ENCODE results near the gene CCDC12. TPM values are rescaled to one million over a fixed set of nuclear protein-coding genes. Genes with fewer than 3 reads are reported as not detected.

Gene CCDC12
- total and polyA plus RNA-seq, 7 donors = 33.1 to 80.9 (median 41.0) TPM

DNA sequence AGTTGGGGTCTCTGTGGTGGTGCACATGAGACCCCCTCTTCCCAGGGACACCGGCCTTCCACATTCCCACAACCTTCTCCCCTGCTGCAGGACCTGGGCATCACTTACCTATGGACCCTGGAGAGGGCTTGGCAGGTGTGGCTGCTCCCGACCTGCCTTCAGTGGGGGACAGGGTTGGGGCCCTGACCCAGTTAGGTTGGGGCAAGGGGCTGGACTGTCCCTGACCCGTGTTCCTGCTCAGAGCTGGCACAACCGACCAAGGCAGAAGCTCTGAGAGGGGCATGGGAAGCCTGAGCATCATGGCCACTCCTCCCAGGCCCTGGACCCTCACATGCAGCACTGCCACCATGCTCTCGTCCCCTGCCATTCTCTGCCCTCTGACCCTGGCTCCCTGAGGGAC, 9.0 kb upstream of the CCDC12 start:
- Histone ChIP-seq H3K4me3 (no peak overlapping the region), H3K4me1 (peaks cover 0 to 16% (median 6%) of the 10 kb centered on the region in 4 donors), H3K27ac (no peak overlapping the region), H3K36me3 (no peaks in the 10 kb centered on the region), H3K9me3 (no peaks in the 10 kb centered on the region), H3K27me3 (no peaks in the 10 kb centered on the region)
- 84 to 95% methylated on average over 5 of the region's 5 CpGs for WGBS, 2 donors
- TF ChIP-seq, protein P1, sequence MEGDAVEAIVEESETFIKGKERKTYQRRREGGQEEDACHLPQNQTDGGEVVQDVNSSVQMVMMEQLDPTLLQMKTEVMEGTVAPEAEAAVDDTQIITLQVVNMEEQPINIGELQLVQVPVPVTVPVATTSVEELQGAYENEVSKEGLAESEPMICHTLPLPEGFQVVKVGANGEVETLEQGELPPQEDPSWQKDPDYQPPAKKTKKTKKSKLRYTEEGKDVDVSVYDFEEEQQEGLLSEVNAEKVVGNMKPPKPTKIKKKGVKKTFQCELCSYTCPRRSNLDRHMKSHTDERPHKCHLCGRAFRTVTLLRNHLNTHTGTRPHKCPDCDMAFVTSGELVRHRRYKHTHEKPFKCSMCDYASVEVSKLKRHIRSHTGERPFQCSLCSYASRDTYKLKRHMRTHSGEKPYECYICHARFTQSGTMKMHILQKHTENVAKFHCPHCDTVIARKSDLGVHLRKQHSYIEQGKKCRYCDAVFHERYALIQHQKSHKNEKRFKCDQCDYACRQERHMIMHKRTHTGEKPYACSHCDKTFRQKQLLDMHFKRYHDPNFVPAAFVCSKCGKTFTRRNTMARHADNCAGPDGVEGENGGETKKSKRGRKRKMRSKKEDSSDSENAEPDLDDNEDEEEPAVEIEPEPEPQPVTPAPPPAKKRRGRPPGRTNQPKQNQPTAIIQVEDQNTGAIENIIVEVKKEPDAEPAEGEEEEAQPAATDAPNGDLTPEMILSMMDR (IDR thresholded peaks at IDR 0.05) = no peak
- TF ChIP-seq EP300 (IDR thresholded peaks at IDR 0.05) (no peak), POLR2A (IDR thresholded peaks at IDR 0.05) (no peak), POLR2AphosphoS5 (IDR thresholded peaks at IDR 0.05) (no peak)
- intact Hi-C loops (cut with DNase I) = no loop called here
- DNase-seq = no peak

DNA sequence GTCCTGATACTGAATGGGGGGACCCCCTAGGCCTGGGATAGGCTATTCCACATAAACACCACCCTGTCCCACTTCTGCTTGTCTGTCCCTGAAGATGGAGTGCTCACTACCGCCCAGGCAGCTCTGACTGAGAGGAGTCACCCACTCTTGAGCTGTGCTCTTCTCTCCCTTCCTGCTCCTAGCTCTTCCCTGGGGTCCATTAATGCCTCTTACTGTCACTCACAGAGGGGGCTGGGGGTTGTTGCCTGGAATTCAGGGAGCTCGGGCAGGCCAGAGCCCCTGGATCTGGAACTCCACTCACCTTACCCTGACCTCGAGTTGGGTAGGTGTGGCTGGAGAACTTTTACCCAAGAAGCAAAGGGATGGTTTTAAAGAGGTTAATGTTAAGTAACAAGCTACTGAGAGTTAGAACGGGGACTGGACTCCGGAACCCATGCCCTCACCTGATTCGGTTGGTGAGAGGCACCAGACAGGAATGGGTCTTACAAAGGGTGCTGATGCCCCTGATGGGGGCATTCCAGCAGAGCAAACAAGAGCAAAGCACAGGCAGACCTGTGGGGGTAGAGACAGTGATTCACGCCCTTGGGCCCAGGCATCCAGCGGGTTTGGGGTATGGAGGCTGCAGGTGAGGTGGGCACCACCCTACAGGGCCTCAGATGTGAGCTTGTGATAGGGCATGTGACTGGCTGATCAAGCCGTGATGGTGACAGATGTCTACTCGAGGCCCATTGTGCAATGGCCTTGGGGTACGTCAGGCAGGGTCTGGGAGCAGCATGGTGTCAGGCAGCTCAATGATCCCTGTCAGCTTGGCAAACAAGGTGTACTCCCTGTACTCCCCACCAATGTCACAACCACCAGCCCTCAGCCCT, 8.3 kb upstream of the CCDC12 start:
- Histone ChIP-seq H3K36me3 (no peaks in the 10 kb centered on the region), H3K4me1 (peaks cover 0 to 22% (median 13%) of the 10 kb centered on the region in 4 donors), H3K4me3 (no peak overlapping the region), H3K9me3 (no peaks in the 10 kb centered on the region), H3K27ac (no peak overlapping the region), H3K27me3 (no peaks in the 10 kb centered on the region)
- intact Hi-C loops (cut with DNase I) = no loop called here
- WGBS, 2 donors = 83 to 86% methylated on average over 11 of the region's 11 CpGs
- TF ChIP-seq EP300 (IDR thresholded peaks at IDR 0.05) (no peak), POLR2AphosphoS5 (IDR thresholded peaks at IDR 0.05) (no peak), POLR2A (IDR thresholded peaks at IDR 0.05) (no peak)
- TF ChIP-seq, protein P1 (IDR thresholded peaks at IDR 0.05) = no peak
- DNase-seq = no peak

DNA sequence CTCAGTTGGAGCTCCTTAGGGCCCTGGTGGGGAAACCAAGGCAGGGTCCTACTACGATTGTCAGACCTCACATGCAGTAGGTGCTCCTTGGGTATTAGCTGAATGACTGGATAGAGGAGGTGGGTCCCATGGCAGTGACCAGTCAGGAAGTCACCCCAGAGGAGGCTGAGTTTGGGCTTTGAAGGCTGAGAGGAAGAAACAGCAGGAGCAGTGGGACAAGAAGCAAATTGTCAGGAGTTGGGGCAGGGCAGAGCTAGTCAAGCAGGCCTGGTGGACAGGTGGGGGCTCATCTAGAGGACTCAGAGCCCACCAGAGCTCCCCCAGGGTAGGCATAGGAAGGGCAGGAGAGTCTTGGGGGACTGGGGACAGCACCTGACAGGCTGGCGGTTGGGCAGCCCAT, 6.0 kb upstream of the CCDC12 start:
- DNase-seq = no peak
- Histone ChIP-seq H3K36me3 (no peaks in the 10 kb centered on the region), H3K4me1 (peaks cover 0 to 33% (median 30%) of the 10 kb centered on the region in 4 donors), H3K9me3 (no peaks in the 10 kb centered on the region), H3K4me3 (no peak overlapping the region), H3K27me3 (no peaks in the 10 kb centered on the region), H3K27ac (peak overlapping the region in 1 of 4 donors; percentile 42)
- TF ChIP-seq EP300 (IDR thresholded peaks at IDR 0.05) (no peak), POLR2A (IDR thresholded peaks at IDR 0.05) (no peak), POLR2AphosphoS5 (IDR thresholded peaks at IDR 0.05) (no peak)
- TF ChIP-seq, protein P1 (IDR thresholded peaks at IDR 0.05) = no peak
- 32 to 68% methylated on average over 2 of the region's 2 CpGs for WGBS, 2 donors
- intact Hi-C loops (cut with DNase I) = no loop called here

DNA sequence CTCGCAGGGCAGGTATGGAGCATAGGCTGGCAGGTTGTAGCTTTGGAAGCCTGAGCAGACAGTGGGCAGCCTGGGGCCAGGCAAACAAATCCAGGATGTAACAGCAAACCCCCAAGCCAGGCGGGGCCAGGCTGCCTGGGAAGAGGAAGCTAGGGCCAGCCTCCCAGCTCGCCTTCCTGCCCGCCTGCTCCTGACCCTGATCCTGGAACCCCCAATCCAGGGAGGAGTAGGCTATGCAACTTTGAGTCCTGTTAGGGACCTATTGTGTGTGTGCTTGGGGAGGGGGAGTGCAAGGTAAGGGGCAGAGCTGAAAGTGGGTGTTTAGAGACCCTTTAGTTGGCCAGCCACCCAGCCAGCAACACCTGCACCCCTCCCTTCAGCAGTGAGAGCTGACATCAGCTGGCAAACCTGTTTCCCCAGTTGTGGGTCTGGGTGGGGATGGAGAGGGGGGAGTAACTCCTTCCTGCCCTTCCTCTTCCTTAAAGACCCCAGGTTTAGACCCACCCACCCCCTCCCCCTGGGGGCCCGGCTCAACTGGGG, 5.5 kb upstream of the CCDC12 start:
- Histone ChIP-seq H3K36me3 (no peaks in the 10 kb centered on the region), H3K27me3 (no peaks in the 10 kb centered on the region), H3K4me1 (peaks cover 0 to 35% (median 33%) of the 10 kb centered on the region in 4 donors), H3K4me3 (no peak overlapping the region), H3K9me3 (no peaks in the 10 kb centered on the region), H3K27ac (peak overlapping the region in 2 of 4 donors; percentile 28 to 42)
- no peak for TF ChIP-seq POLR2A (IDR thresholded peaks at IDR 0.05)
- no peak for TF ChIP-seq POLR2AphosphoS5 (IDR thresholded peaks at IDR 0.05)
- no peak for TF ChIP-seq EP300 (IDR thresholded peaks at IDR 0.05)
- TF ChIP-seq, protein P1 (IDR thresholded peaks at IDR 0.05) = no peak
- 11 to 37% methylated on average over 5 of the region's 5 CpGs for WGBS, 2 donors
- intact Hi-C loops (cut with DNase I) = no loop called here
- DNase-seq = no peak

Data from sigmoid colon (tissue), 7 donors.